Posterior vena cava (tissue), 2 donors: ENCODE data around the gene PIK3AP1. TPM values are rescaled to one million over a fixed set of nuclear protein-coding genes. Genes with fewer than 3 reads are reported as not detected.
"Not testable (repeated sequence)": the region's sequence is repeated elsewhere in the genome, so short reads cannot be mapped to it uniquely, and the experiment has no call there.

Experiments used
- DNase-seq: peaks from one replicate; pipeline ENCODE4 v3.0.0-alpha.2; 2020; ENCODE audit warnings: low spot score
- intact Hi-C, 2 donors: fragments of 100-400 bp; cut with DNase I; formaldehyde crosslinking; loops; one replicate each; pipeline versions ENCODE4 v1.14.1 to v1.14.2; 2022 to 2023
- total RNA-seq, 2 donors: library from RNA; stranded (reverse); fragmentation: NEBNext Ultra II Directional; extraction: Animal tissue kit (Norgen Biotek cat#: 25700); gene quantifications; one replicate each; pipeline ENCODE4 v1.2.1, GENCODE V29; 2021
- donor health status: DM: yes; HTN: yes; CAD: no.
- donor health status: DM: yes; HTN: yes; CAD: no.

The PIK3AP1 gene
- total RNA-seq, 2 donors from 2014 or later, result 5.8 to 14.5 TPM

GRCh38 chr10:96737307-96737902 lies 17.1 kb upstream of the PIK3AP1 start:
- intact Hi-C loops, result not testable (repeated sequence)

GRCh38 chr10:96724621-96725020 lies 4.3 kb upstream of the PIK3AP1 start:
- DNase-seq, result no peak
- intact Hi-C loops, result no loop called here

More at GRCh38 chr10:96737307-96737902, 17.1 kb upstream of the PIK3AP1 start:
- DNase-seq, result not testable (repeated sequence)

- DNase-seq, result no peak
- intact Hi-C loops, result no loop called here
Observed at GRCh38 chr10:96721207-96721572, 876 bp upstream of the PIK3AP1 start.

- DNase-seq, result peak; percentile 89
- intact Hi-C loops, result loop anchor here in 1 of 2 donors (1.0 kb wide), 1 partner anchor 17 kb away; no protein-coding TSS in a partner anchor
Observed at GRCh38 chr10:96719850-96720421, 378 bp downstream of the PIK3AP1 start.

GRCh38 chr10:96719200-96719599 lies 1.1 kb downstream of the PIK3AP1 start:
- no peak for DNase-seq
- intact Hi-C loops, result no loop called here

- no peak for DNase-seq
- intact Hi-C loops, result no loop called here
Observed at GRCh38 chr10:96718304-96718990, 1.9 kb downstream of the PIK3AP1 start.

GRCh38 chr10:96716390-96716789 lies 3.9 kb downstream of the PIK3AP1 start:
- intact Hi-C loops, result no loop called here
- DNase-seq, result no peak

- intact Hi-C loops, result no loop called here
- no peak for DNase-seq
Observed at GRCh38 chr10:96714746-96715255, 5.5 kb downstream of the PIK3AP1 start.

- intact Hi-C loops, result no loop called here
- DNase-seq, result no peak
Observed at GRCh38 chr10:96714031-96714590, 6.2 kb downstream of the PIK3AP1 start.

GRCh38 chr10:96712662-96713271 lies 7.5 kb downstream of the PIK3AP1 start:
- intact Hi-C loops, result no loop called here
- no peak for DNase-seq

GRCh38 chr10:96711048-96711728 lies 9.1 kb downstream of the PIK3AP1 start:
- intact Hi-C loops, result no loop called here
- no peak for DNase-seq

- no peak for DNase-seq
- intact Hi-C loops, result no loop called here
Observed at GRCh38 chr10:96709525-96709924, 10.8 kb downstream of the PIK3AP1 start.

GRCh38 chr10:96708996-96709395 lies 11.3 kb downstream of the PIK3AP1 start:
- intact Hi-C loops, result no loop called here
- DNase-seq, result no peak

- DNase-seq, result no peak
- intact Hi-C loops, result no loop called here
Observed at GRCh38 chr10:96708456-96708855, 11.9 kb downstream of the PIK3AP1 start.

GRCh38 chr10:96706331-96706853 lies 13.9 kb downstream of the PIK3AP1 start:
- DNase-seq, result no peak
- intact Hi-C loops, result no loop called here

GRCh38 chr10:96705134-96705533 lies 15.2 kb downstream of the PIK3AP1 start:
- no peak for DNase-seq
- intact Hi-C loops, result no loop called here

- DNase-seq, result no peak
- intact Hi-C loops, result no loop called here
Observed at GRCh38 chr10:96704563-96704962, 15.8 kb downstream of the PIK3AP1 start.

GRCh38 chr10:96703358-96703757 lies 17.0 kb downstream of the PIK3AP1 start:
- DNase-seq, result no peak
- intact Hi-C loops, result loop anchor here in 1 of 2 donors (1.0 kb wide), 1 partner anchor 17 kb away; the partner anchor contains the start of gene PIK3AP1

GRCh38 chr10:96701265-96701664 lies 19.0 kb downstream of the PIK3AP1 start:
- DNase-seq, result no peak
- intact Hi-C loops, result no loop called here
